NCI-H1930 (cell line): ENCODE results near the gene HTT.

Source experiments
- DNase-seq, 2 experiments: peaks; one replicate each; lab custom pipeline; 2025; lab: John Stamatoyannopoulos, UW

HTT gene

DNA sequence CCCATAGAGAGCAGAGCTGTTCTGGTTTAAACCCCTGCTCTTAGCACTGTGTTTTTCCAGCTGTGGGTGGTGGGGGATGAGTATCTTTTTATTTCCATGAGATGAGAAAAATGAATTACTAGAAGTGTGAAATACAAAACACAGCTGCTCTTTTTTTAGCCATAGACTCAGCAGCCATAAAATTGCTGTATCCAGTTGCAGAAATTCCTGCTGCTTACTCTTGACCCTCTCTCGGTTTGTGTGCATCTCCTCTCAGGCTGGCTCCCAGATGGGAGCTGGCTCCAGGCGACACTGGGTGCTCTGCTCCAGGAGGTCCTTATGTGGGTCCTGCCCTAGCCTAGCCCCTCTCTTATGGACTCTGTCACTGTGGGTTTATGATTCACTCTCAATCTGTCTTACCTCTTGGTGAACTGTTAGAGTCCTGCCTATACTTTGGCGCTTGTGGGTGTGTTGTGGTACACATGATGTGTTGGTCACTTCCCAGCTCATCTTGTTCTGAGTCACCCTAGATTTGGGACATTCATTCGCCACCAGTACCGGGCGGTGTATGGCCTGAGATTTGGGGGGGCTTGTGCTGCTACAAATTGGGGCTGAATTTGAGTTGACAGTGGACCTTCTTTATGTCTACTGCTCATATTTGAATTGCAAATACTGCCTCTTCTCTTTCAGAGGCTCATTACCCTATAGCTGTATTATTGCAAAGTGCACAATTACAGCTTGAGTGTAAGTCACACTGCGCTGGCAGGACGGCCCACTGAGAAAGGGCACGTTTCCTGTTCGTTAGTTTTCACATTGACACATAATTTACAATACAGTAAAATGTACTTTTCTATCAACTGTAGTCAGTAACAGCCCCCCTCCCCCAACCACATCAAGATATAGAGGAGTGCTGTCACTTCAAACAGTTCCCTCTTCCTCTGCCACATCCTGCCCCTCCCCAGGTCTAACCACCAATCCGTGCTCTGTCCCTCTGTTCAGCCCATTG is 127.5 kb downstream of the HTT start:
- no peak for DNase-seq

DNA sequence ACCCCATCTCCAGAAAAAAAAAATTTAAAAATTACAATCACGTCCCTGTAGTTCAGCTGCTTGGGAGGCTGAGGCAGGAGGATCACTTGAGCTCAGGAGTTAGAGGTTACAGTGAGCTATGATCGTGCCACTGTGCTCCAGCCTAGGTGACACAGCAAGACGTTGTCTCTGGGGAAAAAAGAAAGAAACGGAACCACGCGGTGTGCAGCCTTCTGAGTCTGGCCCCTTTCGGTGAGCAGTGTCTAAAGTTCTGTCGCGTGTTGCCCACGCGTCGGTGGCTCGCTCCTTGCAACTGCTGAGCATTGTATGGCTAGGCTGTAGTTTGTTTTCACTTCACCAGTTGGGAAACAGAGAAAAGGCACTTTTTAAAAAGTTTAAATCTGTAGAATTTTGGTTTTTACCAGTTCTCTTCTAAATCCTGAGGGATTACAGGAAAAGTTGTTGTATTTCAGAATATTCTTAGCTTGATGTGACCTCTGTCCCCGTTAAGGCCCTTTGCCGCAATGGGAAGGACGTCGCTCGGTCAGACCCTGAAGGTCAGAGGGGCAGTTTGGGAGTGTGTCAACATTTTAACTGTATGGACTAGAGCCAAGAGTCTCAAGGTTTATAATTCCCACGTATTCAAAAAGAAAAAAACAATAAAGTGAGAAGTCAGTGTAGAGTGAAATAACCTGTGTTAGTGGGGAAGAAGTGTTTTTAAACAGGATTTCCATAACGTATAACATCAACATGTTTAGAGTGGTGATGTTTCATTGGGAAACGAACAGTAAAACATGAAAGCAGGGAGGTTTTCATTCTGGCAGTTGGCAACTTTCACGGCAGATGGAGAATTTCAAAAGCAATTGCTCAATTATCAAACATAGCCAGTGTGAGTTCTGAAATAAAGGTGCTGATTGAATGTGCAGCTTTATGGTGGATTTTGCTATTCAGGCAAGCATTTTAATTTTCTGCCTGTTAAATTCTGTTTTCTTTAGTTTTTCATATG is 128.6 kb downstream of the HTT start:
- no peak for DNase-seq

DNA sequence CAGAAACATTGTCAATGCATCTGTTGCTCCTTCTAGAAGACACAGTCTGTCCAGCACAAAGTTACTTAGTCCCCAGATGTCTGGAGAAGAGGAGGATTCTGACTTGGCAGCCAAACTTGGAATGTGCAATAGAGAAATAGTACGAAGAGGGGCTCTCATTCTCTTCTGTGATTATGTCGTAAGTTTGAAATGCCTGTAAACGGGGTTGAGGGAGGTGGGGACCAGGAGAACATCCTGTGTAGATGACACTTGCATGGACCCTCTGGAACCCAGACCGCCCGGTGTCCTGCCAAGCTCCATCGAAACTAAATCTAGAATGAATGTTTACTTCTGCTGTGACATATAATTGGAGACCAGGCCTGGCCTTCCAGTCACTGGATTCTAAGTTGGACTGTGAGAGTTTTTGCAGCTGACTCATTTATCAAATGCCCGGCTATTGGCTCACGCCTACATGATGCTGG is 129.5 kb downstream of the HTT start:
- DNase-seq: no peak

DNA sequence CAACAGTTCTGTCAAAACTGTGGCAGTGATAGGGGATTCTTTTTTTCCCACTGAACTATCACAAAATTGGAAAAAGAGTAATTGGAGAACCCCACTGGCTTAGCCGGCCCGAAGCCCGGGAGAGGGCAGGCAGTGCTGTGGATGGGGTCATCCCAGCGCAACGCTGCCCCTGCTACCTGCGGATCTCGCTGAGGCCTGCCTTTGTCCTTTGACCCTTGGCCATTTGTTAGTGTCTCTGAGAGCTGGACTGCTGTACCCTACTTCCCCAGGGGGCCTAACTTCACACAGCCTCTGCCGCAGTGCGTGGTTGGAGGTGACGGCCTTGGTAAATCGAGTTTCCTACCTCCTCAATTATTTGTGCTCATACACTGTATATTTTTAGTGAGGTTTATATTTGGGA is 131.5 kb downstream of the HTT start:
- no peak for DNase-seq

DNA sequence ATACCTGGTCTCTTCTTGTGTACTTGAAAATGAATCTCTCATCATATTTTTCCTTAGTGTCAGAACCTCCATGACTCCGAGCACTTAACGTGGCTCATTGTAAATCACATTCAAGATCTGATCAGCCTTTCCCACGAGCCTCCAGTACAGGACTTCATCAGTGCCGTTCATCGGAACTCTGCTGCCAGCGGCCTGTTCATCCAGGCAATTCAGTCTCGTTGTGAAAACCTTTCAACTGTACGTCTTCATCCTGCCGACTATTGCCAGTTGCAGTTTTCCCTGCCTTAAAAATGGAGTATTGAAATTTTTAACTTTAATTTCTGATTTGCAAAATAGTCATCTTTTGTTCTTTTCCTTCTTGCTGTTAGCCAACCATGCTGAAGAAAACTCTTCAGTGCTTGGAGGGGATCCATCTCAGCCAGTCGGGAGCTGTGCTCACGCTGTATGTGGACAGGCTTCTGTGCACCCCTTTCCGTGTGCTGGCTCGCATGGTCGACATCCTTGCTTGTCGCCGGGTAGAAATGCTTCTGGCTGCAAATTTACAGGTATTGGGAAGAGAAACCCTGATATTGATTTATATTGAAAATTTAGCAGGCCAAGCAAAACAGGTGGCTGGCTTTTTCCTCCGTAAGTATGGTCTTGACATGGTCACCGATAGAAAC is 132.1 kb downstream of the HTT start:
- DNase-seq: no peak

DNA sequence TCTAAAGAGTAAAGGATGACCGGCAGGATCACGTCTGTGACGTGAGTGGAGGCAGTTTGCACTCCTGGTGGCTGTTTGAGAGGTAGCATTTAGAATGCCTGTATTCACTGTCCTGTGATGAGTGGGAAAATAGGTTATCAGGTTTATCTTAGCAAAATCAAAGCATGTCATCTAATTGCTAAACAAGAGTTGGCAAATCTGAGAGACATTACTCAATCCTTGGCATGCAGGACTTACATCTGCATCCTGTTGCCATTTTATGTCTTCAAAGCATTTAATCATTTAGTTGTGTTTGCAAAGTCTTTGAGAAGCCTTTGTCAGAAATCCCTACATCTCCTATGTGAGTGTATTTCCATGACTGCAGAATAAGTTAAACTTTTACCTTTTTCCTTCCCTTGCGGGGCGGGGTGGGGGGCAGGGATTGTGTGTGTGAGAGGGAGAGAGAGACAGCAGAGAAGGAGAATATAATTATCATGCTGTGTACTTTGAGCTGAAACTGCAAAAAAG is 133.1 kb downstream of the HTT start:
- DNase-seq: no peak

DNA sequence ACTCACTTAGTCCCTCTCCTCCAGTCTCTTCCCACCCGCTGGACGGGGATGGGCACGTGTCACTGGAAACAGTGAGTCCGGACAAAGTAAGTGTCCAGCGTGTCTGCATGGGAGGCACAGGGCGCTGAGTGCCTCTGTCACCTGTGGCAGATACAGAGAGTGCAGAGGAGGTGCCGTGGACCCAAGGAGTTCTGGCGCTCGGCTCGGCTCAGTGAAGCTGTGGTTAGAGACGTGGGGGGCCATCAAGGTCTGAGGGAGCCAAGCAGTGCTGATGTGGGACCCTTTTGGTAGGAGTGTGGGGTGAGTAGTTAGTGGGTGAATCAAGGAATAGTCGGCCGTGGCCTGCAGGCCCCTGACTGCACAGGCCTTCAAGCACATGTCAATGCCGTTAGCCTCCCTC is 134.3 kb downstream of the HTT start:
- DNase-seq: no peak

DNA sequence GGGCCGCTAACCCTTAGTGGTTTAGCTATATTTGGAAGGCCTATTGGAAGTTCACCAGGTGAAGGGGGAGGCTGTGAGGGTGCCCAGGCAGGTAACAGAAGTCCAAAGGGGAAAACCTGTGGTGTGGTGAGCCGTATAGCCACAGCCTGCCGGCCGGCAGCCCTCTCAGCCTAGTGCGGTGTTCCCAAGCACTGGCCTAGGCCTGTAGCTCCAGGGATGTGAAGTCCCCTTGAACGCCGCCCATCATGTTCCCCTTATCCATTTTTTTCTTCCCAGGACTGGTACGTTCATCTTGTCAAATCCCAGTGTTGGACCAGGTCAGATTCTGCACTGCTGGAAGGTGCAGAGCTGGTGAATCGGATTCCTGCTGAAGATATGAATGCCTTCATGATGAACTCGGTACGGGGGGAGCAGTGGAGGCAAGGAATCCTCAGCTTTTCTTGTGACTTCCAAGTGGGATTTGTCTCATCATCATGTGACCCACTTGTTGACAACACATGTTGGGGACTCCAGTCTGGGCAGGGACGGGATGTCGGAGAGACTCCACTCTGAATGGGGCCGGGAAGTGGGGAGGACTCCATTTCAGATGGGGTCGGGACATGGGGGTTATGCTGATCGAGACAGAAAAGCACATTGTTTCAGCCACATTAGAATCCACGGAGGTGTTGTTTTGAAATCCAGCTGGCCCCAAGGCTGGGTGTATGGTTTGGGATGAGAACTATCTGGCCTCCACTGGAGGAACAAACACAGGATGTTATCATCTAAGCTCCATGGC is 135.3 kb downstream of the HTT start:
- DNase-seq: no peak

DNA sequence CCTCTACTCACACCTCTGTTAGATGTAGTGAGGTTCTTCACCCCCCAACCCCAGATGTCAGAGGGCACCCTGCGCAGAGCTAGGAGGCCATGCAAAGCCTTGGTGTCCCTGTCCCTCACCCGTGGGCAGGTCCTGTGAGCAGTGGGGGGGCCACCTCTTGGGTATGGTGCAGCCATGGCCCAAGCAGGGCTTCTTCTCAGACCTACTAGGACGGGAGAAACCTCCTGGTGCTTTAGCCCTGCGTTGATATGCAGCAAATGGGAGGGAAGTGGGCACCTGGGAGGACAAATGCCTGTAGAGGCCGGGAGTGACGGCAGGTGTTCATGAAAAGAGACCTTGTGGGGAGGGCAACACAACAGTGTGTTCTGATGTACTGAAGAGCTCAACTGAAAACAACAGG is 136.0 kb downstream of the HTT start:
- DNase-seq: no peak

DNA sequence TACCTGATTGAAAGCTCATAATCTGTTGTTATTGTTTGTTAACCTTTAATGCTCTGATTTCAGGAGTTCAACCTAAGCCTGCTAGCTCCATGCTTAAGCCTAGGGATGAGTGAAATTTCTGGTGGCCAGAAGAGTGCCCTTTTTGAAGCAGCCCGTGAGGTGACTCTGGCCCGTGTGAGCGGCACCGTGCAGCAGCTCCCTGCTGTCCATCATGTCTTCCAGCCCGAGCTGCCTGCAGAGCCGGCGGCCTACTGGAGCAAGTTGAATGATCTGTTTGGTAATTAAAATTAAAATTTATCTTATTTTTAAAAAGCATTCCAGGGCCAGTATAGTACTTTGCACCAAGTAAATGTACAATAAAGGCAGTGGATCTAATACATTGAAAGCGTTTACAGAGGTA is 137.4 kb downstream of the HTT start:
- no peak for DNase-seq

DNA sequence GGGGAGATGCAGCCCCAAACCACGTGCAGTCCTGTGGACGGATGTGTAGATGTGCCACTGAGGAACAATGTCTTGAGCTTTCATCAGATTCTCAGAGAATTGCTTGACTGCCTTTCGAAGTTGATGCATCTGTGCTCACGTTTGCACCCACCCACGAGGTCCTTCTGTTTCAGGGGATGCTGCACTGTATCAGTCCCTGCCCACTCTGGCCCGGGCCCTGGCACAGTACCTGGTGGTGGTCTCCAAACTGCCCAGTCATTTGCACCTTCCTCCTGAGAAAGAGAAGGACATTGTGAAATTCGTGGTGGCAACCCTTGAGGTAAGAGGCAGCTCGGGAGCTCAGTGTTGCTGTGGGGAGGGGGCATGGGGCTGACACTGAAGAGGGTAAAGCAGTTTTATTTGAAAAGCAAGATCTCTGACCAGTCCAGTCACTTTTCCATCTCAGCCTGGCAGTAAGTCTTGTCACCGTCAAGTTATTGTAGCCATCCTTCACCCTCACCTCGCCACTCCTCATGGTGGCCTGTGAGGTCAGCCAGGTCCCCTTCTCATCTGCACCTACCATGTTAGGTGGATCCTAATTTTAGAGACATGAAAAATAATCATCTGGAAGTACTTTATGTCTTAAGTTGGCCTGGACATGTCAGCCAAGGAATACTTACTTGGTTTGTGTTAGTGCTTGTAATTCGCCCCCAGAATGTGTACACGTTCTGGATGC is 138.1 kb downstream of the HTT start:
- no peak for DNase-seq

DNA sequence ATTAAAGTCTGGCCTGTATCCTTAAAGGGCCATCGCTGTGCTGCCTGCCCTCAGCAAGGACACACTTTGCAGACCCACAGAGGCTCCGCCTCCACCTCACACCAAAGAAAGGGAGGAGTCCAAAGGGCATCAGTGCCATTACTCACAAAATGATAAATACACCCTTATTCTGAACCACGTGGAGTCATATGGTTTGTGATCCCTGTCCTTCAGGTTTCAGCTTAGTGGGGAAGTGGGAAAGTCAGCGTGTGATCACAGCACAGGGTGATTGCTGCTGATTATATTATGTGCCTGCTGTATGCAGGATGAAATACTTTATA is 138.6 kb downstream of the HTT start:
- no peak for DNase-seq

DNA sequence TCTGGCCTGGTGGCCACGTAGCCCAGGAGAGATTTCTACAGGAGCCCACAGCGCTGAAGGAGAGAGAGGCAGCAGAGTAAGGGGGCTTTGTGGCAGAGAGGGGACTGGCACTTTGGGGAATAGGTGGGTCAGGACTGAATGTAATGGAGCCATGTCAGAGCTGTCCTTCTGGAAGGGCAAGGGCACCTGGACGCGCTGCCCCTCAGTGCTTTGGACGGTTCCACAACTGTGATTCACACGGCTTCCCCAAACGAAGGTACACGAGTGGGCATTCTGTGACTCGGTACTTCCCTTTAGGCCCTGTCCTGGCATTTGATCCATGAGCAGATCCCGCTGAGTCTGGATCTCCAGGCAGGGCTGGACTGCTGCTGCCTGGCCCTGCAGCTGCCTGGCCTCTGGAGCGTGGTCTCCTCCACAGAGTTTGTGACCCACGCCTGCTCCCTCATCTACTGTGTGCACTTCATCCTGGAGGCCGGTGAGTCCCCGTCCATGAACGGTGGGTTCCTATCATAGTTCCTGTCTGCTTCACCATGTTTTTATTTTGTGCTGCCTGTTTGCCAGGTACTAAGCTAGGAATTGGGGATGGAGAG is 139.3 kb downstream of the HTT start:
- no peak for DNase-seq

DNA sequence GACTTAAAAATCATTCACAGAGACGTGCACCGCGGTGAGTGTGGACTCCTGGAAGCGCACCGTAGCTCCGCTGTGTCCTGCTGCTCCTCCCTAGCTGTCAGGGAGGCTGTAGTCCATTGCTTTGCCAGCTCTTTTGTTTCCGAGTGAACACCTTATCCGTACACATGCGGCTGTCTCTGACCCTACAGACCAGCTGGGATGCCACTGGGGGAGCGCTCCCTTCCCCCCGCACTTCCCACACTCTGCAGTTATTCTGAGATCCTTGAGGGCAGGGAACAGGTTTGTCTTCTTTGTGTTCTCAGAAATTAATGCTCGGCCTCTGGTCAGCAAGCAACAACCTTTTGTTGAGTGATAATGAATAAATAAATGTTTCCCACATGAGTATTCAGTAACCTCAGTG is 140.8 kb downstream of the HTT start:
- DNase-seq: no peak

DNA sequence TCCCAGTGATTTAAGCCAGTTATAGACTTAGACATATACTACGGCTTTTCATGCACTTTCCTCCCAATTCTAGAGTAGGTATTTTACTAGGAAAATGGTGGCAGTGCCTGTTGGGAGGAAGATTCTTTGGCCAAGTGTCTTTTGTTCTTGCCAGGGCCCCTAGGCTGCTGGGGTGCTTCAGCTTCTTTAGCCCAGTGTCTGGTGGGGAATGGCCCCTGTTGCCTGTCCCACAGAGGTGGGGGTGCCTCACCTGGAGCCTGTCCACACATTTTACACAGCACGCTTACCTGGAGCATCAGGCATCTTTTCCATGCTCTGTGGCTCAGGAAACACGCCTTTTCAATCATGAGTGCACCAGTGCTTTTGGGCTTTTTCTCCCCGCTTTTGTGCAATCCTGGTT is 141.3 kb downstream of the HTT start:
- DNase-seq: no peak

DNA sequence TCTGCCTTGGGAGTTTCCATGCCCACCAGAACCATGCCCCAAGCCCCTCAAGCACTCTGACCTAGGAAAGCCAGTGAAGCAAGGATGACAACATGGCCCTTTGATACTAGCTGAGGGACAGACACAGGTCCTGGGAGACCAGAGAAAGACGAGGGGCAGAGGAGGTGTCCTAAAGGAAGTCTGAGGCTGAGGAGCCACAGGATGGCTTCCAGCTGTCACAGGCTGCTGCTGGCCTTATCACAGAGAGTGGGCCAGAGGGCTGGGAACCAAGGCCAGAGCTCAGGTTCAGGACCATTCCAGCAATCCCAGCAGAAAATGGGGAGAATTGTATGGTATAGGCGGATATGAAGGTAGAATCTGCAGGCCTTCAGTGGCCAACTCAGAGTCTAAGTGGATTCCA is 142.8 kb downstream of the HTT start:
- no peak for DNase-seq

DNA sequence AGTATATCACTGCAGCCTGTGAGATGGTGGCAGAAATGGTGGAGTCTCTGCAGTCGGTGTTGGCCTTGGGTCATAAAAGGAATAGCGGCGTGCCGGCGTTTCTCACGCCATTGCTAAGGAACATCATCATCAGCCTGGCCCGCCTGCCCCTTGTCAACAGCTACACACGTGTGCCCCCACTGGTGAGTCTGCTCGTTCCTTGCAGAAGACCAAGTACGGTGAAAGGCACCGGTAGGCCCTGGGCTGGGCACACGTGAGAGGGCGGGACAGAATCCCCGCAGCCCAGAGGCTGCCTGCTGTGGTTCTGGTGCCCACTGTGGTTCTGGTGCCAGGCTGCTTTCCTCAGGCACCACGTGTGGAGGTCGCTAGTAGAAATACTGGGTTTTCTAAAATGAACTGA is 143.3 kb downstream of the HTT start:
- DNase-seq: no peak

DNA sequence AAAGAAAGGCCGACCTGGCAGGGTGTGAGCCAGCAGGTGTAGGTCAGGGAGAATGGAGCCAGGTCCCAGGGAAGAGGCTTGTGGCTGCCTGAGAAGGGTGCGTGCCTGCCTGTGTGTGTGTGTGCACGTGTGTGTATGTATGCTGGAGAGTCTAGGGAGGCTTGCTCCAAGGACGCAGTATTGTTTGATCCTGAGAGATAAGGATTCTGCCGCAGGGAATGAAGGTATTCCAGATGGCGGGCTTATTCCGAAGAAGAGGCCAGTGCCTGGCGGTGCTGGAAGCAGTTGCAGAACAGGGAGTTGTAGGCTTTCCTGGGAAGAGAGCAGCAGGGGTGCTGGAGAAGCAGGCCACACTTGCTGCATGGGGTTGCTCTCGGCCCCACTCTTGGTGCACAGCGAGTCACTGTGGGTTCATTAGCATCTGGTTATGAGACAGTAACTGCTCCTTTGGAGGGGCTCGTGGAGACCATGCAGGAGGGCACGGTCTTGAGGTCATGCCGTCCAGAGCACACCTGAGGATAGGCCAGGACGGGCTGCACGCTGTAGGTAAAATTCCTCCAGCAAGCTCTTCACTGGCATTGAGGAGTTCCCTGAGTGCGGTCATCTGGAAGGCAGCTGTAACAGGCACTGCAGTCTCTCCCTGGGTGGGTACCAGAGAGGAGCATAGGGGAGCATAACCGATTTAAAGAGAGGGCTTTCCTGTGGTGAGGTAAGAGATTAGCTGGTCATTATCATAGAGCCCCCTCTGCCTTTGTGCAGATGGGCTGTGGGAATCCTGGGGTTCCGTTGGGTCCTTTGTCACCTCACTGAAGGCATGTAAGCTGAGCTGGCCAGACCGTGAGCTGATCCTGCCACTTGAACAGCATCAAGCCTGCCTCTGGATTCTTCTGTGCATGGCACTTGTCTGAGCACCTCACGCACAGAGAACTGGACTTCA is 144.6 kb downstream of the HTT start:
- DNase-seq: no peak
